ENCODE measurements around the gene KDM1A. TPM values are rescaled to one million over a fixed set of nuclear protein-coding genes. Genes with fewer than 3 reads are reported as not detected.
A peak's percentile ranks its signal among the peaks of the same experiment; 100 is the strongest.
"Not testable (repeated sequence)": the region's sequence is repeated elsewhere in the genome, so short reads cannot be mapped to it uniquely, and the experiment has no call there.

Gene KDM1A
- total RNA-seq = 29.8 TPM
- long read RNA-seq, transcript KDM1A-201 (19 exons, 3,033 nt) = major isoform, 108 of 273 reads
- long read RNA-seq, partial matches to known transcripts = 5 of 273 reads
- long read RNA-seq, other reads (novel, unspliced or antisense) = 160 of 273 reads

DNA sequence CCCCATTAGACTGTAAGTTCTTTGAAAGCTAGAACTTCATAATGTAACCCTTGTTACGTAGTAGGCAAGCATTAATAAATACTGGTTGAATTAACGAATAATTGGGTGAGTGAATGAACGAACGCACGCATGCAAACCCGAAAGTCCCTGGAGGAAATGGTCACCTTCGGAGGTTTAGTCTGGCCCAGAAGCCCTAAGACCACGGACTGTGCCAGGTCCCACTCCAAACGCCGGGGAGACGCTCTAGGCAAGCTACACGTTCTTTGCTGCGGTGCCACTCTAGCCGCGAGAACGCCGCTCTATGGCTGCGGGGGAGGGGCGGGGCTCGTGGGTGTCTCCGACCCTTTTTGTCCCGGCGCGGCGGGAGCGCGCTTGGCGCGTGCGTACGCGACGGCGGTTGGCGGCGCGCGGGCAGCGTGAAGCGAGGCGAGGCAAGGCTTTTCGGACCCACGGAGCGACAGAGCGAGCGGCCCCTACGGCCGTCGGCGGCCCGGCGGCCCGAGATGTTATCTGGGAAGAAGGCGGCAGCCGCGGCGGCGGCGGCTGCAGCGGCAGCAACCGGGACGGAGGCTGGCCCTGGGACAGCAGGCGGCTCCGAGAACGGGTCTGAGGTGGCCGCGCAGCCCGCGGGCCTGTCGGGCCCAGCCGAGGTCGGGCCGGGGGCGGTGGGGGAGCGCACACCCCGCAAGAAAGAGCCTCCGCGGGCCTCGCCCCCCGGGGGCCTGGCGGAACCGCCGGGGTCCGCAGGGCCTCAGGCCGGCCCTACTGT lies at the start of gene KDM1A:
KDM1A (plus strand) TSS at position 375 of the 769 bp plus-strand sequence; CDS start at position 504, 129 bp downstream.
- DNase-seq = peak; percentile 99
- intact Hi-C loops (cut with DNase I) = no loop called here
- peak; percentile 99 for ATAC-seq (ENCODE audit: poor library complexity)

DNA sequence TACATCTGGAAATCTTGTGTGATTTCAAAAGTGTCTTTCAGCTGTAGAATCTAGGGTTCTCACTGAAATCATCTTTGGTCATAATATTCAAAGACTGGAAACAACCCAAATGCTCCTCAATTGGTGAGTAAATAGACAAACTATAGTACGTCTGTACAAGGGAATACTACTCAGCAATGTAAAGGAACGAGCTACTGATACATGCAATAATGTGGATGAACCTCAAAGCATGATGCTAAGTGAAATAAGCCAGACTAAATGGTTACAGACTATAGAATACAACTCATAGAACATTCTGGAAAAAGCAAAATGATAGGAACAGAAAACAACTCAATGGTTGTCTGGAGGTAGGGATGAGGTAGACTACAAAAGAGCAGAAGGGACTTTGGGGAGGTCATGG lies 49.2 kb upstream of the KDM1A start:
- ATAC-seq (ENCODE audit: poor library complexity) (no peak), DNase-seq (no peak)
- intact Hi-C loops (cut with DNase I) = loop anchor here (10.0 kb wide), 1 partner anchor 295 kb away; no protein-coding TSS in a partner anchor

DNA sequence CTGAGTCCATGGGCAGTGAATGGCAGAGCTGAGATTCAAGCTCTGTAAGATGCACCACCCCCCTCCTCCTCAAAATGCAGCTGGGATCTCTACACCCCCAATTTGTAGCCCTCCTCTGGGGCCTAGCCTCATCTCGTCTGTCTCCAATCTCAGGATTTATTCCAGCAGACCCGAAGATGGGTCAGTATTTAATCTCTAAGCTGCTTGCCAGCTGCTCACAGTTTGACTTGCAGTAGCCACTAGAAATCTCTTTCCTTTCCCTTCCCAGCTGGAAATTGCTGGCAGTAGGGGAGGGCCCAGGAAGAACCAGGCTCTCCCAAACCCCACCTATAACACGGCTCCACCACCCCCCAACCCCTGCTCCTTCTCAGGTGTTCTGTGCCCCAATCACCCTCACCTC lies 48.1 kb upstream of the KDM1A start:
- no peak for ATAC-seq (ENCODE audit: poor library complexity)
- intact Hi-C loops (cut with DNase I) = loop anchor here (10.0 kb wide), 1 partner anchor 294 kb away; no protein-coding TSS in a partner anchor
- DNase-seq = no peak

DNA sequence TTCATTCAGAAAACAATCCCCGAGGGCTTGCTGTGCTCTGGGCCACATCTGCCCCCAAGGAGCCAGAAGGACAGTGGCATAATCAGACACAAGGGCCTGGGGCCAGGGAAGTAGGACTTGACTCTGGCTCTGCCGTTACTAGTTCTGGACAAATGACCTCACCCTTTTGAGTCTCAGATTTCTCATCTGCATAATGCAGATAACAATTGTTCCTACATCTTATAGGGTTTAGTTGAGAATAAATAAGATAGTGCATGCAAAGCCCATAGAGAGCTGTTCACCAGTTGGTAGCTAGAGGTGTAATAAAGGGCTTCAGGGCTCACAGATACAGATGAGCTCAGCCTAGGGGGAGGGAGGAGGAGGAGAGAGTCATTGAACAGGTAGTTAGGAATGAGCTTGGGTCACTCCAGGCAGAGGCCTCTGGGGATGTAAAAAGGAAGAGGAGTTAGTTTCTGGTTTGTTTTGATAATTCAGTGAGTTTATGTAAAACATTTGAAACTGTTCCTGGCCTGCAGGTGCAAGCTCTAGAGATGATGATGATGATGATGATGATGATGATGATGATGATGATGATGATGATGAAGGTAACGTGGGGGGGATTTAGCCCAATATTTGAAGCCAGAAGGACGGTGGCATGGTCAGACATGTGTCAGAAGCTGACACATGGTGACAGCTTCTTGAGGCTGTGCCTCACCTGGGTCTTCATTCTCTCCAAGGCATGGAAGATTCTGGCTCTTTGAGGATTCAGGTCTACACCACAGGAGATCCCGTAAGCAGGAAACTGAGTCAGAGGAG lies 47.5 kb upstream of the KDM1A start:
- intact Hi-C loops (cut with DNase I) = loop anchor here (10.0 kb wide), 1 partner anchor 293 kb away; no protein-coding TSS in a partner anchor

DNA sequence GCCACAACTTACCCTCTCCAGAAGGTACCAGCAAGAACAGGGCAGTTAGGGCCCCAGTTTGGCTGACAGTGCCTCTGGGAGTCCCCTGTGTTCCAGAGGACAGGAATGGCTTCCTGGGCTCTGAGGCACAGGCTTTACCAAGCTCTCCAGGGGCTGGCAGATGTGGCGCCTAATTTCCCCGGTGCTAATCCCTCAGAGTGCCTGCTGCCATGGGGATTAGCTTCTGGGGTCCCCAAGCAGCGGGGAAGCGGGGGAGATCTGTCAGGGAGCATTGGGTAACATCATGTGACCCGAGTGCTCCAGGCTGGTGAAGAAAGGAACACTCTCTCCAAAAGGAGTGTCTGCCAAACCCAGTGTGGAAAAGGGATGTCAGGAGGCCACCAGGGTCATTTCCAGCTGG lies 46.5 kb upstream of the KDM1A start, which contains the start of gene LACTBL1:
LACTBL1 (minus strand) TSS at position 107 of the 400 bp plus-strand sequence. CDS start 550 bp downstream, outside the sequence.
- intact Hi-C loops (cut with DNase I) = loop anchor here (10.0 kb wide), 1 partner anchor 292 kb away; no protein-coding TSS in a partner anchor
- ATAC-seq (ENCODE audit: poor library complexity) (no peak), DNase-seq (no peak)

More for the DNA sequence above, 47.5 kb upstream of the KDM1A start:
- DNase-seq (no peak), ATAC-seq (ENCODE audit: poor library complexity) (no peak)

DNA sequence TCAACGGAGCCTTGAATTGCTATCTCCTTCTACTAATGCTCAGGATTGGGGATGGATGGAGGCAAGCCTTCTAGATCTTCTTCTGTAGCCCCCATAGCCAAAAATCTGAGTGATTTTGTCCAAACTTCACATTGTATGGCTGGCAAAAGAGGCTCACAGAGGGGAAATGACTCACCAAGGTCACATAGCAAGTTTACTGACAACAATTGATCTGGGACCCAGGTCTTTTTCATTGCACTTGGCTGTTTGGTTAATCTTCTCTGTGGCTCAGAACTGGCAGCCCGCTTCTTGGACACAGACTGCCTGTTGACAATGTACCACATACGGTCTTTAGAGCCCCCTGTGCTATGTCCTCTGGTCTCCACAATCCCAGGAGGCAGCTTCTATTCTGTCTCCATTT lies 43.6 kb upstream of the KDM1A start:
- DNase-seq (no peak), ATAC-seq (ENCODE audit: poor library complexity) (no peak)
- intact Hi-C loops (cut with DNase I) = loop anchor here (5.0 to 10.0 kb wide), 2 partner anchors 207 to 289 kb away; no protein-coding TSS in a partner anchor

DNA sequence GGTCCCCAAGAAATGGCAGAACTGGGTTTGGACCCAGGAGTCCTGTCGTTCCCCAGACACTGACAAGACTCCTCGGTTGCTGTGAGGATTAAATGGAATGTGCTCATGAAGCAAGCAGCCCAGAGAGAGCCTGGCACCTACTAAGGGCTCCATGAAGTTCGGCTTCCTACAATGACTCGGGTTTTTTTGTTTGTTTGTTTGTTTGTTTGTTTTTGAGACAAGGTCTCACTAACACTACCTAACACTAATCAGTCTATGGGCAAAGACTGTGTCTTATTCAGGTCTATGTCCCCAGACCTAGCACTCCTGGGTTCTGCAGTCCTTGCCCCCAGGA lies 43.2 kb upstream of the KDM1A start:
- intact Hi-C loops (cut with DNase I) = loop anchor here (5.0 to 10.0 kb wide), 2 partner anchors 206 to 289 kb away; no protein-coding TSS in a partner anchor

DNA sequence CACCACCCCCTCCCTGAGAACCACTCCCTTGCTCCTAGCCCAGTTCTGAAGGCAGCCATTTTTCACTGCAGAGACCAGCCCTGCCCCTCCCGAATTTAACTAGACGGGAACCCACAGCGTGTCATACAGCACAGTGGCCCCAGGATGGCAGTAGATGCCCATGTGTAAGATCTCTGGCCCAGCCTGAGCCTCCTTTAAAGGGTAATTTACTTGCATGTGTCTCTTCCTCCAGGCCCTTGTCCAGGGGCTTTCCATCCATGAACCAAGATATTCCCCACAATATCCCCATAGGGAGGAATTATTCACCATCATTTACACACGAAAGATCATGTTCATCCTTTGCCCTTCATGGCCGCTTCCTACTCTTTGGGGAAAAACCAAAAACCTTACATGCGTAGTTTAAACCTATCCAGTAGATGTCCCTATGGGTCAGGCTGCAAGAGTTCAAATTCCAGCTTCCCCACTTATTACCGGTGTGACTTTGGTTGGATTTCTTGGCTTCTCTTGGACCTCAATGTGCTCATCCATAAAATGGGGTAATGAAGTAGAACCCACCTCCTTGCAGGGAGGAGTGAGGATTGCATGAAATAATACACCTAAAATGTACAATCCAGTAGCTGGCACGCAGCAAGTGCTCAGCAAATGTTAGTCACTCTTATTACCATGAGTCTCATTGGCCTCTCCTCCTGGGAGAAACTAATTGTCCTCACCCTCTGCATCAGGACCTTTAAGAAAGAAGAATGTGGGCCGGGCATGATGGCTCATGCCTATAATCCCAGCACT lies 42.6 kb upstream of the KDM1A start:
- DNase-seq = peak; percentile 54
- ATAC-seq (ENCODE audit: poor library complexity) = peak; percentile 89
- intact Hi-C loops (cut with DNase I) = loop anchor here (5.0 to 10.0 kb wide), 2 partner anchors 206 to 288 kb away; no protein-coding TSS in a partner anchor

More for the DNA sequence above, 43.2 kb upstream of the KDM1A start:
- no peak for ATAC-seq (ENCODE audit: poor library complexity)
- no peak for DNase-seq

DNA sequence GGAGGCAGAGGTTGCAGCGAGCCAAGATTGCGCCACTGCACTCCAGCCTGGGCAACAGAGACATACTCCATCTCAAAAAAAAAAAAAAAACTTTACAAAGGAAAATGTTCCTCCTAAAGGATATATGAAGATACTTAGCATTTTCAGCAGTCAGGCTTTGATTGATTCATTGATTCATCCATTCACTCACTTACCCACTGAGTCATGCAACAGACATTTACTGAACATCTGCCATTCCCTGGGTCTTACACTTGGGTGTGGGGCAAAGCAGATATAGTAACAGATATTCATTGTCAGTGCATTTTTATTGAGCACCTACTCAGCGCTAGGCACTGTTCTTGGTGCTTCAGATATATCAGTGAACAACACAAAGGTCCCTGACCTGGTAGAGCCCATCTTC lies 41.0 kb upstream of the KDM1A start:
- ATAC-seq (ENCODE audit: poor library complexity) (no peak), DNase-seq (no peak)
- intact Hi-C loops (cut with DNase I) = loop anchor here (5.0 to 10.0 kb wide), 2 partner anchors 204 to 287 kb away; no protein-coding TSS in a partner anchor

DNA sequence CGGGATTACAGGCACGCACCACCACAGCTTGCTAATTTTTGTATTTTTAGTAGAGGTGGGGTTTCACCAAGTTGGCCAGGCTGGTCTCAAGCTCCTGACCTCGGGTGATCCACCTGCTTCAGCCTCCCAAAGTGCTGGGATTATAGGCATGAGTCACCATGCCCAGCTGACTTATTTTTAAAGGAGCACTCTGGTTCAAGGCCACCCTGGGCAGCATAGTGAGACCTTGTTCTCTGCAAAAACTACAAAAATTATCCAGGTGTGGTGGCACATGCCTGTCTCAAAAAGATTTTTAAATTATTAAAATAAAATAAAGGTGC lies 38.8 kb upstream of the KDM1A start:
- intact Hi-C loops (cut with DNase I); DNase-seq; ATAC-seq (ENCODE audit: poor library complexity): not testable (repeated sequence)

DNA sequence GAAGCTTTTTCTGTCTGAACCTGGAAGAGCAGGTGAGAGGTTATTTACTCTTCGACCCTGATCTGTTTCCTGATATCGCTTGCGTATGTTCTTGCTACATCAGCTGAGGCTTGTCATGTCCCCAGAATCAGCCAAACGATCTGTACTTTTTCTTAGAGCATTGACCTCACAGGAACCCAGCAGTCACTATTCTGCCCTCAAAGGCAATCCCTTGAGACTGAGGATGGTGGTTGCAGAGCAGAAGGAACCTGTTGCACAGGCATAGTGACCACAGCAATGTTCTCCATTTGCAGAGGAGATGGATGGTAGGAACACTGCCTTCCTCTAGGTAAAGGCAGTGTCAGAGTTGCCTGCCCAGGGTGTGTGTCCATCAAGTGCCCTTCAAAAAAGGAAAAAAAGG lies 35.3 kb upstream of the KDM1A start:
- DNase-seq = no peak
- no peak for ATAC-seq (ENCODE audit: poor library complexity)
- intact Hi-C loops (cut with DNase I) = no loop called here

DNA sequence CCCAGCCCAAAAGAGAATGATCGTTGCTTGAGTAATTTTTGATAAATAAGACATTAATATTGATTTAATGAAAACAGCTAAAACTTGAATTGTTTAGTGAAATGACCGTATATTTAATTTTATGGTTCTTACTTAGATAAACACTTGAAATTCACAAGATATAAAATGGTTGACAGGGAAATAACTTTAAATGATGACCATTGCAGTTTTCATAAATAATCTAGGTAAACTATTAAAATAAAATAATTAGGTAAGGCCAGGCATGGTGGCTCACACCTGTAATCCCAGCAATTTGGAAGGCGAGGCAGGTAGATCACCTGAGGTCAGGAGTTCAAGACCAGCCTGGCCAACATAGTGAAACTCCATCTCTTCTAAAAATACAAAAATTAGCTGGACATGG lies 26.9 kb upstream of the KDM1A start:
- intact Hi-C loops (cut with DNase I); ATAC-seq (ENCODE audit: poor library complexity): not testable (repeated sequence)

DNA sequence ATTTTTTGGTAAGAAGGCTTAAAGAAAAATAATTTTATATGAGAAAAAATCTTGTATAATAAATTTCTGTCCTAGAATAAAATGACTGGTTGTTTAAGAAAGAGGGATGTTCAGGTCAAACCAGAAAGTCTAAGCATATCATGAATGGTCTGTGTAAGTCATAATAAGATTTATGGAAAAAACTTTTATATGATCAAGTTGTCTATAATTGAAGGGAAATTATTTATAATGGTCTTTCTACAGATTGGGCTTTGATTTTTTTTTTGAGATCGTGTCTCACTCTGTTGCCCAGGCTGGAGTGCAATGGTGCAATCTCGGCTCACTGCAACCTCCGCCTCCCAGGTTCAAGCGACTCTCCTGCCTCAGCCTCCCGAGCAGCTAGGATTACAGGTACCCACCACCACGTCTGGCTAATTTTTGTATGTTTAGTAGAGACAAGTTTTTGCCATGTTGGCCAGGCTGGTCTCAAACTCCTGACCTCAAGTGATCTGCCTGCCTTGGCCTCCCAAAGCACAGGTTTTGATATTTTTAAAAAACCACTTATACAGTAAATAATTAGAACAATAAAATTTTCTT lies 26.0 kb upstream of the KDM1A start:
- DNase-seq; intact Hi-C loops (cut with DNase I); ATAC-seq (ENCODE audit: poor library complexity): not testable (repeated sequence)

More for the DNA sequence above, 26.9 kb upstream of the KDM1A start:
- DNase-seq = not testable (repeated sequence)

DNA sequence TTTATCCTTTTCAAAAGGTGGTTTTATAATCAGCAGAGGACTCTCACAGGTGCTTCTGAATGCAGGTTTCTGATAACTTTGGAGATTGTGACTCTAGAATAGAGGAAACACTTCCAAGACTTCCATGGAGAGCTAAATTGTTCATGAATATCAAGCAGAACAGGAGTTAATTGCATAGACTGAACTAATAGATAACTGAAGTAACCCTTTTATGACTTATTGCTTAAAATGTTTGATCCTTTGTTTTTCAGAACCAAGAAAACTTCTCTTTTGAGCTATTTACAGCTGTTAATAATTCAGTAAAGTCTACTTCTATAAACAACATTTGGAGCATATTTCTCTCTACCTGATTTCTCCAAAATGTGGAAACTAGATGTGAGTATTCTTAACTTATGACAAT lies 23.5 kb upstream of the KDM1A start:
- no peak for ATAC-seq (ENCODE audit: poor library complexity)
- intact Hi-C loops (cut with DNase I) = no loop called here

DNA sequence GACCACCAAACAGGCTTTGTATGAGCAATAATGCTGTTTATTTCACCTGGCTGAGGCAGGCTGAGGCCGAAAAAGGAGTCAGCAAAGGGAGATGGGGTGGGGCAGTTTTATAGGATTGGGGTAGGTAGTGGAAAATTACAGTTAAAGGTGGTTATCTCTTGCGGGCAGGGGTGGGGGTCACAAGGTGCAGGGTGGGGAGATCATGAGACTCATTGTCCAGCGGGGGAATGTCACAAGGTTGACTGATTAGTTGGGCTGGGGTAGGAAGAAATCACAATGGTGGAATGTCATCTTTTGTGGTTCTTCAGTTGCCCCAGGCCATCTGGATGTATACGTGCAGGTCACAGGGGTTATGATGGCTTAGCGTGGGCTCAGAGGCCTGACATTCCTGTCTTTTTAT lies 21.7 kb upstream of the KDM1A start:
- ATAC-seq (ENCODE audit: poor library complexity); DNase-seq; intact Hi-C loops (cut with DNase I): not testable (repeated sequence)

More for the DNA sequence above, 23.5 kb upstream of the KDM1A start:
- DNase-seq = no peak

DNA sequence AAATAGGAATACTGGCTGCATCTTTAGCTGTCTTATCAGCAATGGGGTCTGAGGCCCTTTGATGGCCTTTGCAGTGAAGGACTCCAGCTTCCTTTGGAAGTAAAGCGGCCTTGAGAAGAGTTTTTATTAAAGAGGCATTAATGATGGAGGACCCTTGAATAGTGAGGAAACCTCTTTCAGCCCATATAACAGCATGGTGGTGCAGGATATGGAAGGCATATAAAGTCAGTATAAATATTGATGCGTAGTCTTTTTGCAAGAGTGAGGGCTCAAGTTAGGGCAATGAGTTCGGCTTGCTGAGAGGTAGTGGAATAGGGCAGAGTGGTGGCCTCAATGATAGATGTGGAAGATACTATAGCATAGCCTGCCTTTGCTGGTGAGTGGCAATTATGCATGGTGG lies 19.1 kb upstream of the KDM1A start:
- ATAC-seq (ENCODE audit: poor library complexity); DNase-seq; intact Hi-C loops (cut with DNase I): not testable (repeated sequence)

DNA sequence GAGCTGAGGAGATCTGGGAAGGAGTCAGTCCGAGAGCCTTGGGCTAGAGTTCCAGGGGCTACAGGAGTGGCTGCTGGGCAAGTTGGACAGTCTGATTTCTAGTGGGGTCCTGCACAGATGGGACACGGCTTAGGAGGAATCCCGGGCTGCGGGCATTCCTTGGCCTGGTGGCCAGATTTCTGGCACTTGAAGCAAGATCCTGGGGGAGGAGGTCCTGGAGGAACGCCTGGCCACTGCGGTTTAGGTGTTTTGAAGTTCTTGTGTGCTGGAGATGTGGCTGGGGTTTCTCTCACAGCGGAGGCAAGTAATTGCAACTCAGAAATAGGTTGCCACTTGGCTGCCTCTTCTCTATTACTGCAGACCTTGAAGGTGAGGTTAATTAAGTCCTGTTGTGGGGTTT lies 17.1 kb upstream of the KDM1A start:
- ATAC-seq (ENCODE audit: poor library complexity); DNase-seq; intact Hi-C loops (cut with DNase I): not testable (repeated sequence)

DNA sequence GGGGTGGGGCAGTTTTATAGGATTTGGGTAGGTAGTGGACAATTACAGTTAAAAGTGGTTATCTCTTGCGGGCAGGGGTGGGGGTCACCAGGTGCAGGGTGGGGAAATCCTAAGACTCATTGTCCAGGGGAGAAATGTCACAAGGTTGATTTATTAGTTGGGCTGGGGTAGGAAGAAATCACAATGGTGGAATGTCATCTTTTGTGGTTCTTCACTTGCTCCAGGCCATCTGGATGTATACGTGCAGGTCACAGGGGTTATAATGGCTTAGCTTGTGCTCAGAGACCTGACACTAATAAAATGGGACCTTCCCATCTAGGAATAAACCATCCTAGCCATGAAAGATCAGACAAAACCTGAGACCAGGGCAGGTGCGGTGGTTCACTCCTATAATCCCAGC lies 15.2 kb upstream of the KDM1A start:
- no peak for DNase-seq
- intact Hi-C loops (cut with DNase I) = no loop called here
- ATAC-seq (ENCODE audit: poor library complexity) = no peak

All from Right ventricle myocardium superior (tissue), 1 donor.